NCI-H2171 treated with DMSO at 0.1 percent for 48 hours (cell line): ENCODE results near the gene POU6F1.
"Not testable (repeated sequence)": the region's sequence is repeated elsewhere in the genome, so short reads cannot be mapped to it uniquely, and the experiment has no call there.

ENCODE experiments used
- DNase-seq: peaks from one replicate; lab custom pipeline; 2025; lab: John Stamatoyannopoulos, UW

Gene POU6F1

DNA sequence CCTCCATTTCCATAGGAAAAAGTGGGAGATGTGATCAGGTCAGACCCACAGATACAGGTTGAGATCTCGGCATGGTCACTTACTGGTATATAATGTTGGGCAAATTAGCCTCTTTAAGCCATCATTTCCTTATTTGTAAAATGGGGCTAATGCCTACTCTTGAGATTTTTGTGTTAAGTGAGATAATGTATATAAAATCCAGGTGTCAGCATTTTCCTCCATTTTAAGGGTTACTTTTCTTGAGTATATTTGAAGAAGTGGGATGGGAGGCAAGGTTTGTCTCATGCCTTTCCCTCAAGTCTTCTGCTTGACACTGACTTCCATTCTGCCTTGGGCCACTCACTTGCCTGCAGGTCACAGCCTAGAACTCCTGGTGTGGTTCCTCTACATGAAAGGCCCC, 10.1 kb upstream of the POU6F1 start:
- no peak for DNase-seq

DNA sequence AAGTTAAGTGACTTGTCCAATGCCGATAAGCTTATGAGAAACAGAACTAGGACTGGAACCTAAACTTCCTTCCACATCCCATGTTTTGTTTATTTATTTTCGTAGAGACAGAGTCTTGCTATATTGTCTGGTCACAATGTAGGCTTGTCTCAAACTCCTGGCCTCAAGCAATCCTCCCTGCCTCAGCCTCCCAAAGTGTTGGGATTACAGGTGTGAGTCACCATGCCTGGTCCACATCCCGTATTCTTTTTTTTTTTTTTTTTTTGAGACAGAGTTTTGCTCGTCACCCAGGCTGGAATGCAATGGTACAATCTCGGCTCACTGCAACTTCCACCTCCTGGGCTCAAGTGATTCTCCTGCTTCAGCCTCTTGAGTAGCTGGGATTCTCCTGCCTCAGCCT, 9.2 kb upstream of the POU6F1 start:
- not testable (repeated sequence) for DNase-seq

DNA sequence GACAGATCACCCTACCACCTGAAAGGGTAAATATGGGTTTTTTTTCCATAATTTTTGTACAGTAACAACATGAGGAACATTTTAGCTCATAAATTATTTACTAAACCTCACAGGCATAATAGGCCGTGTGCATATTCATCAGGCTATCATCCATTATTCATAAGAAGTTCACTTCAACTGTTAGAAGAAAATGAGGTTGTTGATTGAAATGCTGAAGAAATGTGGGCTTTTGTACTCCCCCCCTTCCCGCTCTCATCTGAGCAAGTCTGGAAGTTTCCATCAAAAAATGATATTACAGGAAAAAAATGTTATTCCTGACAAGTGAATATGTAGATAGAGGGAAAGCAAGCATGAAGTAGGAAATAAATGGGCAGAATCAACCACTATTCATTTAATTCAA, 7.9 kb upstream of the POU6F1 start:
- no peak for DNase-seq

DNA sequence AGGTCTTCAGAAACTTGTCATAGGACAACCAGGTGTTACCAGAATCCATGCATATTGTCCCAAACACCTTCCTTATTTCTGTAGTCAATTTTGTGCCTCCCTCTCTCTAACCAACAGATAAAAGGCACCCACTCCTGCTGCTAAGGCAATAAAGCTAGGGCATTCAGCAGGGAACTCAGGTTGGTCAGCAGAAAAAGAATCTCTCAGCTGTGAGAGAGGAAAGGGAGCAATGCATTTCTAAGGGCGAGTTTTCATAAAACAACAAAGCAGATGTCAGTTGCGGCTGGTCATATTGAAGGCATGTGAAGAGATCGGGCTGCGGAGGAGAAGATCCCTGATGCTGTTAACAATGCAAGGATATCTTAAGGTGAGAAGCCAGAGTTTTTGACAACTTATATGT, 7.4 kb upstream of the POU6F1 start:
- no peak for DNase-seq

DNA sequence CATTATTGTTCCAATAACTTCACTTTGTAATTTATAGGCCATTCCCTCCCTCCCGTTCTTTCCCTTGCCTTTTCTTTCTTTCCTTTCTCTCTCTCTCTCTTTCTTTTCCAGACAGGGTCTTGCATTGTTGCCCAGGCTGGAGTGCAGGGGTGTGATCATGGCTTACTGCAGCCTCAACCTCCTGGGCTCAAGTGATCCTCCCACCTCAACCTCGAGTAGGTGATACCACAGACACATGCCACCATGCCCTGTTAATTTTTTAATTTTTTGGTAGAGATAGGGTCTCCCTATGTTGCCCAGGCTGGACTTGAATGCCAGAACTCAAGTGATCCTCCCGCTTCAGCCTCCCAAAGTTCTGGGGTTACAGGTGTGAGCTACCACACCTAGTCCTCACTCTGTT, 6.8 kb upstream of the POU6F1 start:
- DNase-seq = no peak

DNA sequence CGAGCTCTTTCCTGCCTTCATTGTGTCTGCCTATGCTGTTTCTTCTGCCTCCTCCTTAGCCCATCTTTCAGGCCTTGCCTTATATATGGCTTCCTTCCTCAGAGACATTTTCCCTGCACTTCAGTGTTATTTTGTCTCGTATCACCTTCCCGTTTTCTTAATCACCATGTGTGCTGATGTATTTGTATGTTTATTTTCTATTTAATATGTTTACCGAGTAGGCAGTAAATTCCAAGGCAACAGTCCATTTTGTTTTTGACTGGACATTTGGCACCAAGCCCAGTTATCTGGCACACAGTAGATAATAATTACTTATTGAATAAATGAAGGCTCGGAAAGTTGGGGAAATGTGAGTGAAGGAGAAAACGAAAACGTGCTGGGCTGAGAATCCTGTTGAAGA, 4.6 kb upstream of the POU6F1 start:
- no peak for DNase-seq

DNA sequence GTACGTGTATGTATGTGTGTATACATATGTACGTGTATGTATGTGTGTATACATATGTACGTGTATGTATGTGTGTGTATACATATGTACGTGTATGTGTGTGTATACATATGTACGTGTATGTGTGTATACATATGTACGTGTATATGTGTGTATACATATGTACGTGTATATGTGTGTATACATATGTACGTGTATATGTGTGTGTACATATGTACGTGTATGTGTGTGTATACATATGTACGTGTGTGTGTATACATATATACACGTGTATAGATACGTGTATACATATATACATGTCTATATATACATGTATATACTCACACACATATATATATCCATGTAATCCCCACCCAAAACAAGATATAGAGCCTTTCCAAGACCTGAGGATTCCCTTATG, 2.0 kb upstream of the POU6F1 start:
- DNase-seq = not testable (repeated sequence)

DNA sequence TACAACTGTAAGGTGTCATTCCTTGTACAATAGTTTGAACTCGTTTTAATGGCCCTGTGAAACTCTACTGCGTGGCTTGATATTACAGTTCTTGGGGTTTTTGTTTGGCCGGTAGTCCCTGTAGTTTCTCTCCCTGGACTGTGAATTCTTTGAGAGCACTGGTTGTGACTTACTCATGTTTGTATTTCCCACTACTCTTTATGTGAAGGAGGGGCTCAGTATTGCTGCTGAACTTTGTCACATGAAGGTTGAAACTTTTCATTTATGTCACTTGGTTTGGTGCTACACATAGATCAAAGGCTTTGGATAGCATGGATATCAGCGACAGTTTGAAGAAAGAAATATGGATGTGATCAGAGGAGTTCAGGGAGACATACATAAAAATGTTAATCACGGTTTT, 1.5 kb upstream of the POU6F1 start:
- DNase-seq = no peak

DNA sequence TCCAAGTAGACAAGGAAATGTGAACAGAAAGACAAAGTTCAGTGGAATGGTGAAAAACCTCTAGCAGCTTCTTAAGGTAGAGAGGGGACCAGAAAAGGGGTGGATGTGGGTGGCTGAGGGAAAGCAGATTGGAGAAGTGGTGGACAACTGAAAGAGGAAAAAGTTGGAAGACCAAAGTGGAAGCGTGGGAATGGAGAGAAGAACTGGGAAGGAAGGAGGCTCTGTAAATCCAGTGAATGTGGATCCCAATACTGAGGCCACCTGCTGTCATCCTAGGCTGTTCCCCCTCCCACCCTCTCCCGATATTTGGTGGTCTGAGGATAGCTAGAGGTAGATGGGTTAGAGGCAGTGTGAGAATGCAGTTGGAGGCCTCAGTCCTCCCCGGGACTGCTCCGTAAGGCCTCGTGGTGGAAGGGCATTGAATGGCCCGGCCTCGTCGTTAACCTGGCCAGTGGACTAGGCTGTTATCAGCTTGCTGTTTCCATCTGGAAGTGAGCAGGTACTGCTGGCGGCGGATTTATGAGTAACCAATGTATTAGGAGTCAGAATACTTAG, 822 bp upstream of the POU6F1 start:
- peak; percentile 28 for DNase-seq

DNA sequence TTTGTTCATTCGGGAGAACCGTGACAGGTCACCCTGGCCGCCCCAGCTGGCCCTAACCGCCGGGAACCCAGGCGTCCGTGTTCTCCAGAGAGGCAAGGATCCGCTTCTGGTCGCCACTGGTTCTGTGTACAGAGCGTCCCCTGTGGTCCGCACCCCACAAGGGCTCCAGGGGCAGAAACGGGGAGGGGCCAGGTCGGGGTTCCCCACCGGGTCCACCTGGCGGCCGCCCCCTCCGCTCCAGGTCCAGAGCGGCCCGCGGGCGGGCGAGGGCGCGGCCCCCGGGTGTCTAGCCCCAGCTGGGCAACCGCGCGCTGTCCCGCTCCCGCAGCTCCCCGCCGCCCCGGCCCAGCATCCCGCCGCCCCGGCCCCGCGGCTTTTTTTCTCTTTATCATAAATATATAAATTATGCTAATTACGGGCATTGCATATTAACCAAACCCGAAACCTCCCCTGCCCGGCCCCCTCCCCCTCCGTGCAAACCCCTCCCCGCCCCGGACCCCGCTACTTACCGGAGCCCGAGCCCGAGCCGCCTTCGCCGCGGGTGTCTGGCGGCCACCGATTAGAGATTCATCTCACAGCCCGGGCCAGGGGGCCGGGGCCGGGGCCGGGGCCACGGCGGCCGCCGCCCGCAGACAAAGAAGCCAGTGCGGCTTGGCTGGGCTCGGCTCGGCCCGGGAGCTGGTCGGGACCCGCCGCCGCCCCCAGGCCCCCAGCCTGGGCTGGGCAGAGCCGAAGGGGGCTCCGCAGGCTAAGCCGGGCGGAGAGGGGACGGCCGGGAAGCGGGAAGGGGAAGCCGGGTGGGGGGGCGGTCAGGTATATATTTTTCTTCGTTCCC, 512 bp downstream of the POU6F1 start:
- peak; percentile 35 for DNase-seq

DNA sequence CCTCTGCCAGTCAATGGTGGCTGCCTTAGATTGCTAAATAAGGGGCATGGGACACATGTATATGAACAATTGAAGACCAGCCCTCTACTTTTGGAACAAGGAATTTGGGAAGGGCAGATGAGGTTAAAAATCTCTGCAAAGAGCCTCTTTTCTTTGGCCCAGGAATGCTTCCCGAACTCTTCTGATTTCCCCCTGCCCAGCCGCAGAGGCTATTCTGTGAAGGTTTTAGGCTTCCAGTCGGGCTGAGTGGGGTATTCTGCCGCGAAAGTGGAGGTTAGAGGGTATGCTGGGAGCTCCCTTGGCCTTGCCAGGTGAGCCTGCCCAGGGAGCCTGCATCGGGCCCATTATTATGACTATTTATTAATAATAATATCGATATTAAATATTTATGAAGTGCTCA, 1.2 kb downstream of the POU6F1 start:
- no peak for DNase-seq

DNA sequence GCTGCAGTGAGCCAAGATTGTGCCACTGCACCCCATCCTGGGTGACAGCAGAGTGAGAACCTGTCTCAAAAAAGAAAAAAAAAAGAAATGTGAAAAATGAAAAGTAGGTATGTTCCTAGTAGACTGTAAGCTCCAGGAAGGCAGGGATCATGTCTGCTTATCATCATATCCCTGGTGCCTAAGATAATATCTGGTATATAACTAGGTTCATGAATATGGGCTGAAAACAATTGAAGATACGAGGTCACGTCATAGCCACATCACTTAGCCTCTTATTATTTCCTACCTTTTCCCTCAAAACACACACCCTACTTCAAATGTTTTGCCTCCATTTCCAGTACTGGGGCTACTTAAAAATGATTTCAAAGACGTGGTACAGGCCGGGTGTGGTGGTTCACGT, 3.0 kb downstream of the POU6F1 start:
- no peak for DNase-seq

DNA sequence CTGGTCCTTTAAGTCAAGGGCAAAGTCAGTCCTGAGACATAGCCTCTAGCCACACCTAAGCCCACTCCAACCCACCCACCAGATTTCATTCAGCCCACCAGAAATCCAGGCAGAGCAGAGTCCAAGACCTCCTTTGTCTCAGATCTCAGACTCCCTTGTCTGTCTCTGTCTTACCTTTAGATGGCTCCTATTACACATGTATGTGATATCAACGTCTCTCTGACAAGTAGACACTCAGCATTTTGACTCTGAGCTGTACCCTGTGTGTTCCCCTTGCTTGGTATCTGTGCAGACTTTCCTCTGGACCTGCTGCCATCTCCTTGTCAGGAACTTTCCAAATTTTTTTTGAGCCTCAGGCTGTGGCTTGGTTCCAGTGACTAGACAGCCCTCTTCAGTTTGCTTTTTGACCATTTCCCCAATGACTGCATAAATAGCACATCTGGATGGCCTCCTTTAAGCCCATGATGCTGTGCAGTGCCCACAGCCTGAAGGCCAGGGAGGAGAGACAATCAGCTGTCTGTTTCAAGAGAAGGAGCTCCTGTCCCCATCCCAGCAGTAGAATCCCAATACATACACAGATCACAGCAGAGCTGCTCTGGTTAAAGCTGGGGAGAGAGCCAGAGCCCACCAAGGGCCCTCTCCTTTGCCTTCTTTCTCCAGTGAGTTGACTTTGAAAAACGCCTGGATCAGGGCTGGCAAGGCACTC, 7.0 kb downstream of the POU6F1 start:
- DNase-seq = no peak

DNA sequence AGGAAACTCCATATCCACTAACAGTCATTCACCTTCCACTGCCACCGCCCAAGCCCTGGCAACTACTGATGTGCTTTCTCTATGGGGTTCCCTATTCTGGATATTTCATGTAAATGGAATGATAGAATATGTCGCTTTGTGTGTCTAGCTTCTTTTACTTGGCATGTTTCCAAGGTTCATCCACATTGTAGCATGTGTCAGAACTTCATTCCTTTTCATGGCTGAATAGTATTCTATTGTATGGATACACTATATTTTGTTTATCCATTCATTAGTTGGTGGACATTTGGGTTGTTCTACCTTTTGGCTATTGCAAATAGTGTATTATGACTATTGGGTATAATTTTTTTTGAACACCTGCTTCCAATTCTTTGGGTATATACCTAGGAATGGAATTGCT, 8.6 kb downstream of the POU6F1 start:
- DNase-seq = no peak

DNA sequence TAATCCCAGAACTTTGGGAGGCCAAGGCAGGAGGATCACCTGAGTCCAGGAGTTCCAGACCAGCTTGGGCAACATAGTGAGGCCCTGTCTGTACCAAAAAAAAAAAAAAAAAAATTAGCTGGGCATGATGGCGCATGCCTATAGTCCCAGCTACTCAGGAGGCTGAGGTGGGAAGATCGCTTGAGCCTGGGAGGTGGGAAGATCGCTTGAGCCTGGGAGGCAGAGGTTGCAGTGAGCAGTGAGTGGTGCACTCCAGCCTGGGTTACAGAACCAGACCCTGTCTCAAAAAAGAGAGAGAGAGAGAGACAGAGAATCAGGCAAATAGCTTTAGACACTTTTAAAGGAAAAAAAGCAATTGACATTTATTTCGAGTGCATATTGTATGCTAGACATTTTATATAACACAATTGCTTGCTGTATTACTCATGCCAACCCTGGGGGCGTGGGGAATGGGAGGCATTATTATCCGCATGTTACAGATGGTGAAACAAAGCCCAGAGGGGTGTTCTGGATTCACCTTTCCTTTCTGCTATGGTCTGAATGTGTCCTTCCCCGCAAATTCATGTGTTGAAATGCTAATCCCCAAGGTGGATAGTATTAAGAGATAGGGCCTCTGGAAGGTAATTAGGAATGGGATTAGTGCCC, 9.7 kb downstream of the POU6F1 start:
- DNase-seq = no peak

DNA sequence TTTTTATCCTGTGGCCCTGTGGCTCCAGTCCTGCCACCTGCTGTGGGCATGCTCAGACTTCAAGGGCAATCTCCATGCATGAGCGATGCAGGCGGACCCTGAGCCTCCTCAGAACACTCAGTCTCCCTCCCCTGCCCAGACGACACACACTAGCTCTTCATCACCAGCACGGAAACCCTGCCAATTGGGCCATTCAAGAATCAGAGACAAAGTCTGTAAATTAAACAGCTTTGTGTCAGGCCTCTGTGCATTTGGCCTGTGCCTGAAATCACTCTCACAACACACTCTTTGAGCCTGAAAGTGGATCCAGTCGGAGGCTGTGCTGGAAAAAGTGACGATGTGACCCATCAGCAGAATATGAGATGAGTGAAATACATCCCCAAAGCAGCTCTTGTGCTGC, 12.5 kb downstream of the POU6F1 start:
- no peak for DNase-seq

DNA sequence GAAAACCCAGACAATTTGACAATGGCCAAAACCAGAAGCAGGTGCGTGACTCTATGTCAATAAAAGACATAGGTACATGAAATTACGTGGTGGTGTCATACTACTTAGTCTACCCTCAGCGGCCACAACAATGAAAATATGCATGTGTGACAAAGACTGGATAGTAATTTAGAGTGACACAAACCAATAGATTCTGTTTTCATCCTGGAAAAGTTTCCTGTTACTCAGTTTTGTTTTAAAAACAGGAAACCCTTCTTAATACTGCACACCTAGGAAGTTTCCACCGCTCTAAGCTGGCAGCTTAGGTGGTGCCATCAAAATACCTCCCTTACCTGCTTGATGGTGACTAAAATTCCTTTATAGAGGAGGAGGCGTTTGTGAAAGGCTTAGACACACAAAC, 15.1 kb downstream of the POU6F1 start:
- DNase-seq = no peak

DNA sequence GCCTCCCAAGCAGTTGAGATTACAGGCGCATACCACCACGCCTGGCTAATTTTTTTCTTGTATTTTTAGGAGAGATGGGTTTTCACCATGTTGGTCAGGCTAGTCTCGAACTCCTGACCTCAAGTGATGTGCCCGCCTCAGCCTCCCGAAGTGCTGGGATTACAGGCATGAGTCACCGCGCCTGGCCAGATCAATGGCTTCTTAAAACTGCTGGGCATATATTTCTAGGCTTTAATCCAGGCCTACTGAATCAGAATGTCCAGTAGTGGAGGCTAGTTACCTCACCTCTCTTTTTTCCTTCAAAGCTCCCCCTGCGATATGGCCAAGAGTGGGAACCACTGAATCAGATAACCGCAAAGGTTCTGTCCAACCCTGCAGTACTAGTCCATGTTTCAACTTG, 17.1 kb downstream of the POU6F1 start:
- DNase-seq = no peak

DNA sequence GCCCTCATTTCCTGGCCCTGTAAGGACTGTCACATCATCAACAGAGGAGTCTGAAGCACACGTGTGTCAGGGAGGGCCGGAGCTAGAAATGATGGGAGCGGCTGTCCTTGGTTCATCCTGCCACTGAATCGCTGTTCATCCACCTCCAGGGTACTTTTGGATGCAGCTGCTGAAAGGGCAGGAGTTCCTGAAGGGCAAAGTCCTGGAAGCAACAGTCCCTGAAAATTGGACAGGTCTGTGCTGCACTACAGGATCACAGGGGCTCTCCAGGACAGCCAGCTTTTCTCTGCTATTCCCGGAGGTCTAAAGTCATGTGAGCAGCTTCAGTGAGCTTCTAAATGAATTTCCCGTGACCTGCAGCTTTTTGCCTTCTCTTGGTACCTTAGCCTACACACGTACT, 17.7 kb downstream of the POU6F1 start:
- DNase-seq = no peak

DNA sequence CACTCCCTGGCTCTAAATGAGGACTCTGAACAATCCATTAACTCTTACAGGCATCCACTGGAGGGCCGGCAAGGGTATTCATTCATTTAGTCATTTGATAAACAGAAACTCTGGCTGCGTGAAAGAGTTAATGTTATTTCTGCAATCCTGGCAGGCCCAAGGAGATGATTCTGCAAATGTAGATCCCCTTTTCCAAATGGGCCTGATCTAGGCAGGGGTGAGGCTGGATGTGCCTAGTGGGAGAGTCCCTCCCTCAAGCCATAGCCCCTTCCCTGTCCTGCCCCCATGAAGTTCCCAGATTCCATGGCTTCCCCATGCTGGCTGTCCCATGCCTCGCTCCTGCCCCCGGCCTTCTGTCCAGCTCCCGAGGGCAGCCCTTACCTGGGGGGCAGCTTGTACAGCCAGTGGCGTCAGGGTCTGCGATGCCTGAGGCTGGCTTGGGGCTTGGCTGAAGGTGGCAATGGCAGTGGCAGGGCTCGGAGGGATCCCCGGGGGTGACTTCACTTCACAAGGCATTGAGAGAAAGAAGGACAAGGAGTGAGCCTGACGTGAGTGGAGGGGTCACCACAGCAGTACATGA, 18.4 kb downstream of the POU6F1 start:
- DNase-seq = no peak

DNA sequence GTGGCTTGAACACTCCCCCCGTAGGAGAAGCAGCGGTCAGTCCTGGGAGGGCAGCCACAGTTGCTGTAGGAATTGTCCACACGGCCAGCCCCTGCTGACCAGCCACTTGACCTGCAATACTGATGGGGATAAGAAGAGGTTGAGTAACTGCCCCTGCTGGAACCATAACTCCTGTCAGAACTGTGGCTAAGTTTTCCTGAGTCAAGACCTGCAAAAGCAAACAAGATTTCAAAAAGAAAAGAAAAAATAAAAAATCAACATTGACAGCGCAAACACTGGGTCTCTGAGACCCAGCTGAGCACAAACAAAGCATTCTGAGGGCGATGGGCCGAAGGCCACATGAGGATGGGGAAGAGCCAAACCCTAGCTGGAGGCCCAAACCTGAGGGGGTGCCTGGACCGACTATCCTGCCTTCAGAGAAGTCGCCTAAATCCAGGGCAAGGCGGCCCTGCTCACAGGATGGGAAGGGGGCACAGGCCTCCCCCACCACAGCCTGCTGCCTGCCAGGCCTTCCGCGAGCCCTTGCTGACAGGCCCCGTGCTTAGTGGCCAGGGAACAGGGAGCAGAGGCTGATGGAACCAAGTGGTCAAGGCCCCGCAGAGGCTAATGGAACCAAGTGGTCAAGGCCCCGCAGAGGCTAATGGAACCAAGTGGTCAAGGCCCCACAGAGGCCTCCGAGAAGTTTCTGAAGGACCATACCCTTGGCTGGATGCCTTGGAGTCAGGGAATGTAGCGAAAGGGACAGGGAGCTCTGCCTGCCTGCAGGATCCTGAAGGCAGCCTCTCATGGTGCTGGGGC, 19.1 kb downstream of the POU6F1 start:
- no peak for DNase-seq
